NCI-H2196 (cell line): Measurements from ENCODE around the gene ADD1.
A peak's percentile ranks its signal among the peaks of the same experiment; 100 is the strongest.
"Not testable (repeated sequence)": the region's sequence is repeated elsewhere in the genome, so short reads cannot be mapped to it uniquely, and the experiment has no call there.

Experiments used
- DNase-seq: peaks from one replicate; lab custom pipeline; 2025; ENCODE audit not compliant: unreplicated experiment; lab: John Stamatoyannopoulos, UW

Gene ADD1

GRCh38 chr4:2882341-2882740 is 38.7 kb downstream of the ADD1 start:
- DNase-seq: no peak

- no peak for DNase-seq
Observed at GRCh38 chr4:2886161-2886560, 42.5 kb downstream of the ADD1 start.

- no peak for DNase-seq
Observed at GRCh38 chr4:2886622-2887021, 43.0 kb downstream of the ADD1 start.

GRCh38 chr4:2887343-2887742 is 43.7 kb downstream of the ADD1 start:
- DNase-seq: no peak

- no peak for DNase-seq
Observed at GRCh38 chr4:2888886-2889285, 45.2 kb downstream of the ADD1 start.

GRCh38 chr4:2891294-2891693 is 47.6 kb downstream of the ADD1 start:
- no peak for DNase-seq

GRCh38 chr4:2893772-2894171 is 50.1 kb downstream of the ADD1 start:
- DNase-seq: no peak

GRCh38 chr4:2898001-2898400 is 54.4 kb downstream of the ADD1 start:
- DNase-seq: no peak

GRCh38 chr4:2900741-2901140 is 57.1 kb downstream of the ADD1 start:
- DNase-seq: no peak

- DNase-seq: no peak
Observed at GRCh38 chr4:2901186-2901585, 57.5 kb downstream of the ADD1 start.

GRCh38 chr4:2902126-2902525 is 58.5 kb downstream of the ADD1 start:
- peak; percentile 26 for DNase-seq

- no peak for DNase-seq
Observed at GRCh38 chr4:2905544-2905943, 61.9 kb downstream of the ADD1 start.

- no peak for DNase-seq
Observed at GRCh38 chr4:2906218-2906617, 62.6 kb downstream of the ADD1 start.

- DNase-seq: no peak
Observed at GRCh38 chr4:2907226-2907625, 63.6 kb downstream of the ADD1 start.

GRCh38 chr4:2907706-2908293 is 64.2 kb downstream of the ADD1 start:
- peak; percentile 35 for DNase-seq

GRCh38 chr4:2908686-2909085 is 65.0 kb downstream of the ADD1 start:
- DNase-seq: no peak

- no peak for DNase-seq
Observed at GRCh38 chr4:2909583-2909982, 65.9 kb downstream of the ADD1 start.

- no peak for DNase-seq
Observed at GRCh38 chr4:2910409-2910808, 66.8 kb downstream of the ADD1 start.

- no peak for DNase-seq
Observed at GRCh38 chr4:2911868-2912267, 68.2 kb downstream of the ADD1 start.

GRCh38 chr4:2913168-2913567 is 69.5 kb downstream of the ADD1 start:
- DNase-seq: peak; percentile 87

GRCh38 chr4:2914256-2915126 is 70.8 kb downstream of the ADD1 start:
- no peak for DNase-seq

GRCh38 chr4:2915789-2916188 is 72.1 kb downstream of the ADD1 start:
- no peak for DNase-seq

GRCh38 chr4:2916696-2917095 is 73.1 kb downstream of the ADD1 start:
- not testable (repeated sequence) for DNase-seq
